ENCODE measurements around the gene STK24. TPM values are rescaled to one million over a fixed set of nuclear protein-coding genes. Genes with fewer than 3 reads are reported as not detected.
"Not testable (repeated sequence)": the region's sequence is repeated elsewhere in the genome, so short reads cannot be mapped to it uniquely, and the experiment has no call there.

Gene STK24
- total RNA-seq, 1 donor from 2014 or later, result 121 TPM

- no peak overlapping the region for H3K27ac Mint-ChIP-seq
- no peak for TF ChIP-seq CTCF (conservative IDR thresholded peaks at IDR 0.05)
- H3K4me1 Mint-ChIP-seq (ENCODE audit: unreplicated experiment), result peaks cover 11% of the 10 kb centered on the region
- H3K27me3 Mint-ChIP-seq, result no peaks in the 10 kb centered on the region
- peaks cover 8% of the 10 kb centered on the region for H3K9me3 Mint-ChIP-seq
- H3K36me3 Mint-ChIP-seq, result peaks cover 61% of the 10 kb centered on the region
- DNase-seq (ENCODE audit: extremely low spot score, unreplicated experiment), result no peak
- H3K4me3 Mint-ChIP-seq, result no peak overlapping the region
Measured at GRCh38 chr13:98420554-98421175, 156.2 kb downstream of the STK24 start.

- H3K36me3 Mint-ChIP-seq, result peaks cover 63% of the 10 kb centered on the region
- H3K27ac Mint-ChIP-seq, result peak overlapping the region; percentile 2
- no peak for TF ChIP-seq CTCF (conservative IDR thresholded peaks at IDR 0.05)
- no peak overlapping the region for H3K4me3 Mint-ChIP-seq
- peaks cover 8% of the 10 kb centered on the region for H3K9me3 Mint-ChIP-seq
- peaks cover 11% of the 10 kb centered on the region for H3K4me1 Mint-ChIP-seq (ENCODE audit: unreplicated experiment)
- H3K27me3 Mint-ChIP-seq, result no peaks in the 10 kb centered on the region
- DNase-seq (ENCODE audit: extremely low spot score, unreplicated experiment), result no peak
Measured at GRCh38 chr13:98419786-98420553, 156.9 kb downstream of the STK24 start.

- DNase-seq (ENCODE audit: extremely low spot score, unreplicated experiment), result no peak
- TF ChIP-seq CTCF (conservative IDR thresholded peaks at IDR 0.05), result no peak
- Mint-ChIP-seq H3K36me3 (peaks cover 67% of the 10 kb centered on the region), H3K9me3 (peaks cover 8% of the 10 kb centered on the region), H3K4me3 (peak overlapping the region; percentile 26), H3K4me1 (ENCODE audit: unreplicated experiment) (peaks cover 17% of the 10 kb centered on the region), H3K27me3 (no peaks in the 10 kb centered on the region), H3K27ac (peak overlapping the region; percentile 86)
Measured at GRCh38 chr13:98416408-98416807, 160.5 kb downstream of the STK24 start.

GRCh38 chr13:98415326-98416070 is 161.4 kb downstream of the STK24 start:
- Mint-ChIP-seq H3K4me1 (ENCODE audit: unreplicated experiment) (peaks cover 17% of the 10 kb centered on the region), H3K36me3 (peaks cover 71% of the 10 kb centered on the region), H3K4me3 (no peak overlapping the region), H3K9me3 (peaks cover 8% of the 10 kb centered on the region), H3K27ac (peak overlapping the region; percentile 86), H3K27me3 (no peaks in the 10 kb centered on the region)
- no peak for DNase-seq (ENCODE audit: extremely low spot score, unreplicated experiment)
- TF ChIP-seq CTCF (conservative IDR thresholded peaks at IDR 0.05), result no peak

GRCh38 chr13:98413796-98414195 is 163.1 kb downstream of the STK24 start:
- Mint-ChIP-seq H3K36me3 (peaks cover 75% of the 10 kb centered on the region), H3K4me3 (no peak overlapping the region), H3K9me3 (peaks cover 8% of the 10 kb centered on the region), H3K4me1 (ENCODE audit: unreplicated experiment) (peaks cover 18% of the 10 kb centered on the region), H3K27me3 (no peaks in the 10 kb centered on the region), H3K27ac (no peak overlapping the region)
- DNase-seq (ENCODE audit: extremely low spot score, unreplicated experiment), result no peak
- TF ChIP-seq CTCF (conservative IDR thresholded peaks at IDR 0.05), result no peak

- not testable (repeated sequence) for H3K4me3 Mint-ChIP-seq; H3K27me3 Mint-ChIP-seq; DNase-seq (ENCODE audit: extremely low spot score, unreplicated experiment); H3K9me3 Mint-ChIP-seq; H3K27ac Mint-ChIP-seq
- Mint-ChIP-seq H3K36me3 (peaks cover 75% of the 10 kb centered on the region), H3K4me1 (ENCODE audit: unreplicated experiment) (peaks cover 22% of the 10 kb centered on the region)
Measured at GRCh38 chr13:98413278-98413677, 163.6 kb downstream of the STK24 start.
